Osteocyte (in vitro differentiated cells): Measurements from ENCODE around the gene IFIT3. TPM values are rescaled to one million over a fixed set of nuclear protein-coding genes. Genes with fewer than 3 reads are reported as not detected.

Experiments
- DNase-seq: peaks from one replicate; pipeline ENCODE4 v3.0.0; 2021; ENCODE audit warnings: mixed read lengths; ENCODE audit not compliant: unreplicated experiment; ENCODE audit errors: extremely low spot score
- H3K27ac Mint-ChIP-seq: one replicate; pipeline ENCODE4 v1.8.0; 2021; ENCODE audit warnings: mild to moderate bottlenecking, mixed read lengths; ENCODE audit not compliant: unreplicated experiment
- H3K27me3 Mint-ChIP-seq: one replicate; pipeline ENCODE4 v1.8.0; 2021; ENCODE audit warnings: mixed read lengths; ENCODE audit not compliant: unreplicated experiment
- H3K36me3 Mint-ChIP-seq: one replicate; pipeline ENCODE4 v1.8.0; 2021; ENCODE audit warnings: mixed read lengths; ENCODE audit not compliant: unreplicated experiment
- H3K4me1 Mint-ChIP-seq: one replicate; pipeline ENCODE4 v1.8.0; 2021; ENCODE audit warnings: mixed read lengths; ENCODE audit not compliant: unreplicated experiment
- H3K4me3 Mint-ChIP-seq: one replicate; pipeline ENCODE4 v1.8.0; 2021; ENCODE audit warnings: mild to moderate bottlenecking, moderate library complexity, mixed read lengths; ENCODE audit not compliant: unreplicated experiment
- H3K9me3 Mint-ChIP-seq: one replicate; pipeline ENCODE4 v1.8.0; 2021; ENCODE audit warnings: mixed read lengths; ENCODE audit not compliant: unreplicated experiment
- total RNA-seq: library from RNA; stranded (reverse); gene quantifications from 2 replicates; pipeline ENCODE4 v1.2.1, GENCODE V29; 2021
- TF ChIP-seq, protein P1 (sequence below): fragments of 200-600 bp; sonication (generic); IDR thresholded peaks from 2 replicates; pipeline ENCODE4 v1.5.0; 2021; ENCODE audit warnings: antibody characterized with exemption, mild to moderate bottlenecking, moderate library complexity

Gene IFIT3
- total RNA-seq, 1 donor from 2014 or later, result 19.9 TPM

DNA sequence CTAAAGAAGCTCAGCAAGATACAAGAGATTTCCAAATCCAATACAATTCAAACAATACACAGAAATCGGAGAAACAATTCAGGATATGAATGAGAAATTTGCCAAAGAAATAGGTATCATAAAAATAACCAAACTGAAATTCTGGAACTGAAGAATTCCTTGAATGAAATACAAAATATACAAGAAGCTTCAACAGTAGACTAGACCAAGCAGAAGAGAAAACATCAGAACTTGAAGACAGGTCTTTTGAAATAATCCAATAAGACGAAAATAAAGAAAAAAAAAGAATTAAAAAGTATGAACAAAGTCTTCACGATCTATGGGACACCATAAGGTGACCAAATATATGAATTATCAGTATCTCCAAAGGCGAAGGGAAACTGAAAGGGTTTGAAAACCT is 28.8 kb upstream of the IFIT3 start:
- no peak for DNase-seq
- H3K4me3 Mint-ChIP-seq, result no peak overlapping the region
- no peaks in the 10 kb centered on the region for H3K27me3 Mint-ChIP-seq
- TF ChIP-seq, protein P1, sequence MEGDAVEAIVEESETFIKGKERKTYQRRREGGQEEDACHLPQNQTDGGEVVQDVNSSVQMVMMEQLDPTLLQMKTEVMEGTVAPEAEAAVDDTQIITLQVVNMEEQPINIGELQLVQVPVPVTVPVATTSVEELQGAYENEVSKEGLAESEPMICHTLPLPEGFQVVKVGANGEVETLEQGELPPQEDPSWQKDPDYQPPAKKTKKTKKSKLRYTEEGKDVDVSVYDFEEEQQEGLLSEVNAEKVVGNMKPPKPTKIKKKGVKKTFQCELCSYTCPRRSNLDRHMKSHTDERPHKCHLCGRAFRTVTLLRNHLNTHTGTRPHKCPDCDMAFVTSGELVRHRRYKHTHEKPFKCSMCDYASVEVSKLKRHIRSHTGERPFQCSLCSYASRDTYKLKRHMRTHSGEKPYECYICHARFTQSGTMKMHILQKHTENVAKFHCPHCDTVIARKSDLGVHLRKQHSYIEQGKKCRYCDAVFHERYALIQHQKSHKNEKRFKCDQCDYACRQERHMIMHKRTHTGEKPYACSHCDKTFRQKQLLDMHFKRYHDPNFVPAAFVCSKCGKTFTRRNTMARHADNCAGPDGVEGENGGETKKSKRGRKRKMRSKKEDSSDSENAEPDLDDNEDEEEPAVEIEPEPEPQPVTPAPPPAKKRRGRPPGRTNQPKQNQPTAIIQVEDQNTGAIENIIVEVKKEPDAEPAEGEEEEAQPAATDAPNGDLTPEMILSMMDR, result no peak
- H3K9me3 Mint-ChIP-seq, result peaks cover 6% of the 10 kb centered on the region
- peaks cover 53% of the 10 kb centered on the region for H3K4me1 Mint-ChIP-seq
- H3K27ac Mint-ChIP-seq, result no peak overlapping the region
- H3K36me3 Mint-ChIP-seq, result no peaks in the 10 kb centered on the region

DNA sequence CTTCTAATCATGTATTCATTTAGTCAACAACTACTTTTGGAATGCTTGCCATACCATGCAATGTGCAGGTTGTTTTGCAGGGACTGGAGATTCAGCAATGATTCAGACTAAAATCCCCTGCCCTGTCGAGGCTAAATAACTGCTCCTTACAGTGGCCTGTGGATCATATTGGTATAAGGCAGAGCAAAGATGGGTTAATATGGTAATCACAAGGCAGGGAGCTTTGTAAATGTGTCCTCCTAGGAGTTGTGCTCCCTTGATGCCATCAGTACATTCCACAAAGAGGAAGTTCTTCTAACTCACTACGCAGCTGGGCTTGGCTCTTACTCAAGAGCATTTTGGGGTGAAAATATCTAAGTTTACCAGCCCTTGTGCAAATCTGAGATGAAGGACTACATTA is 26.6 kb upstream of the IFIT3 start:
- Mint-ChIP-seq H3K9me3 (peaks cover 6% of the 10 kb centered on the region), H3K4me1 (peaks cover 42% of the 10 kb centered on the region), H3K27ac (peak overlapping the region; percentile 96), H3K4me3 (peak overlapping the region; percentile 75), H3K36me3 (peaks cover 10% of the 10 kb centered on the region), H3K27me3 (no peaks in the 10 kb centered on the region)
- DNase-seq, result no peak
- TF ChIP-seq, protein P1, result no peak

DNA sequence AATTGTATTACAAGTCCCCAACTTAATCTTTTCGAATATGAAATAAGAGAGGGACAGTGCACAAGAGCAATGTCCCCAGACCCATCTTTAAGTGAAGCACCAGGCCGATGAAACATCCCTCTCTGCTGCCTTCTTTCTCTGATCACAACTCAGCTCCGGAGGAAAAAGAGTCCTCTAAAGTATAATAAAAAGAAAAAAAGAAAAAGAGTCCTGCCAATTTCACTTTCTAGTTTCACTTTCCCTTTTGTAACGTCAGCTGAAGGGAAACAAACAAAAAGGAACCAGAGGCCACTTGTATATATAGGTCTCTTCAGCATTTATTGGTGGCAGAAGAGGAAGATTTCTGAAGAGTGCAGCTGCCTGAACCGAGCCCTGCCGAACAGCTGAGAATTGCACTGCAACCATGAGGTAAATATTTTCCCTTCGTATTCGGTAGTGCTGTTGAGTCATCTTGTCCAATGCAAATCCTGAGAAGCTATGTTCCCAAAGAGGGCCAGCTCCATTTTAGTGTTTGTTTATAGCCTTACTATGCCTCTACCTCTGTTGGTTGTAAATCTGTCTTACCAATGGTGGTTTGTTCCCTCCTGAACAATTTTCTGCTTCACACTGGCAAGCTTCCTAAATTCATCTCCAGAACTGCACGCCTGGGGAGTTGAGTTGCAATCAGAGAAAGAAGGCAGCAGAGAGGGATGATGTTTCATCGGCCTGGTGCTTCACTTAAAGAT is 25.9 kb upstream of the IFIT3 start, which contains the start of gene IFIT2:
IFIT2 (plus strand) TSS at position 326 of the 725 bp plus-strand sequence; CDS start at position 404, 78 bp downstream.
- no peak for DNase-seq
- H3K36me3 Mint-ChIP-seq, result peaks cover 16% of the 10 kb centered on the region
- peaks cover 6% of the 10 kb centered on the region for H3K9me3 Mint-ChIP-seq
- H3K4me1 Mint-ChIP-seq, result peaks cover 36% of the 10 kb centered on the region
- H3K4me3 Mint-ChIP-seq, result peak within 1 kb of the TSS; percentile 75
- TF ChIP-seq, protein P1, result no peak
- H3K27ac Mint-ChIP-seq, result peak within 1 kb of the TSS; percentile 96
- no peaks in the 10 kb centered on the region for H3K27me3 Mint-ChIP-seq

DNA sequence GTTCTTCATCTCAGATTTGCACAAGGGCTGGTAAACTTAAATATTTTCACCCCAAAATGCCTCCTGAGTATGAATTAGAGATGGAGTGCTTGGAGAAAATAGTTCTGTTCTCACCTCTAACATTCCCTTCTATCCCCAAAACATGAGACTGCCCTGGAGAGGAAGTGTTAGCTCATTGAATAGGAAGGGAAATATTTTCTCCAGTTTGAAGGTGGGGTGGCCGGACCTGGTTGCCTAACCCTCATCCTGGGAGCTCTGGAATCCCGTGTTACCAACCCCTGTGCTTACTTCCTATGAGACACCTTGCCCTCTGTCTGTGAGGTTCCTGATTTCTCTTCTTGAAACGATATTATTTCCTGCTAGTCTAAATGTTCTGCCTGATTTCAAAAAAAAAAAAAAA is 25.2 kb upstream of the IFIT3 start:
- peaks cover 22% of the 10 kb centered on the region for H3K36me3 Mint-ChIP-seq
- peaks cover 6% of the 10 kb centered on the region for H3K9me3 Mint-ChIP-seq
- DNase-seq, result no peak
- TF ChIP-seq, protein P1, result no peak
- H3K27ac Mint-ChIP-seq, result peak overlapping the region; percentile 96
- peak overlapping the region; percentile 75 for H3K4me3 Mint-ChIP-seq
- H3K27me3 Mint-ChIP-seq, result no peaks in the 10 kb centered on the region
- peaks cover 36% of the 10 kb centered on the region for H3K4me1 Mint-ChIP-seq

DNA sequence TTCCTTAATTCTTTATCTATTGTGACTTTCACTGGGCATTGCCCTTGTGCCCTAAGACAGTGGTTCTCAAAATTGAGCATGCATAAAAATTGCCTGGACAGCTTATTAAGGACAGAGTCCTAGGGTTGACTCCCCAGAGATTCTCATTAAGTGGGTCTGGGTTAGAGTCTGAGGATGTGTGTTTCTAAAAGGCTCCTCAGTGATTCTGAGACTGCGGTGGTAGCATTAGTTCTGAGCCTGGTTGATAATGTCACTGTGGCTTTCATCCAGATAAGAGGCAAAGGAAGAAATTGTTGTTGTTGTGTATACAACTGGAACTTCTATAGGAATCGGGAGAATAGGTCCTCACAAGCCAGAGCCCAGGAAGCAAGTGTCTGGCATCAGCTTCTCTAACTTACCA is 24.6 kb upstream of the IFIT3 start:
- H3K9me3 Mint-ChIP-seq, result peaks cover 6% of the 10 kb centered on the region
- H3K4me3 Mint-ChIP-seq, result peak overlapping the region; percentile 75
- peak overlapping the region; percentile 96 for H3K27ac Mint-ChIP-seq
- TF ChIP-seq, protein P1, result no peak
- peaks cover 27% of the 10 kb centered on the region for H3K36me3 Mint-ChIP-seq
- H3K4me1 Mint-ChIP-seq, result peaks cover 36% of the 10 kb centered on the region
- no peaks in the 10 kb centered on the region for H3K27me3 Mint-ChIP-seq
- no peak for DNase-seq
